PC-3 (cell line): ENCODE results near the gene ICA1L. TPM values are rescaled to one million over a fixed set of nuclear protein-coding genes. Genes with fewer than 3 reads are reported as not detected.

Experiments used
- ATAC-seq: fragments of 200-7000 bp; cut with Tn5 transposase; 2 replicates; pipeline ENCODE4 v1.9.1; 2020; ENCODE audit warnings: mild to moderate bottlenecking, moderate library complexity
- BruUV-seq: library from RNA; stranded (reverse); fragments of 400-500 nt; replicated peaks from 2 replicates; lab custom pipeline; 2021; lab: Mats Ljungman, UMichigan
- CTCF ChIA-PET: fragments of 300-600 bp; sonication (Branson Sonifier 250); formaldehyde crosslinking; loops from one replicate; lab custom pipeline; 2022; ENCODE audit warnings: antibody characterized with exemption; lab: Charles Lee
- POLR2A ChIA-PET: fragments of 300-600 bp; sonication (Branson Sonifier 250); formaldehyde crosslinking; loops from one replicate; lab custom pipeline; 2022; ENCODE audit warnings: antibody characterized with exemption; ENCODE audit not compliant: unreplicated experiment; lab: Charles Lee
- DNase-seq: peaks from one replicate; pipeline ENCODE4 v3.0.0-alpha.2; 2015
- H2AFZ ChIP-seq: fragments of 300-600 bp; sonication (generic); 2 replicates; pipeline ENCODE4 v1.6.0; 2016; ENCODE audit warnings: antibody characterized with exemption, low read length
- H3F3A ChIP-seq: fragments of 300-600 bp; sonication (generic); one replicate; pipeline ENCODE4 v1.6.0; 2017; ENCODE audit warnings: antibody characterized with exemption, low read length, control low read depth, mild to moderate bottlenecking; ENCODE audit not compliant: unreplicated experiment
- H3K27ac ChIP-seq: fragments of 300-600 bp; sonication (generic); 2 replicates; pipeline ENCODE4 v1.5.1; 2016; ENCODE audit warnings: mild to moderate bottlenecking, low read length
- H3K27me3 ChIP-seq: fragments of 300-600 bp; sonication (generic); 2 replicates; pipeline ENCODE4 v1.6.1; 2016; ENCODE audit warnings: low read length, mixed read lengths
- H3K36me3 ChIP-seq: fragments of 300-600 bp; sonication (generic); 2 replicates; pipeline ENCODE4 v1.6.1; 2016; ENCODE audit warnings: low read depth, mixed run types, low read length, mixed read lengths
- H3K4me1 ChIP-seq: fragments of 300-600 bp; sonication (generic); 2 replicates; pipeline ENCODE4 v1.5.1; 2016; ENCODE audit warnings: low read length; ENCODE audit not compliant: insufficient read depth
- H3K4me2 ChIP-seq: fragments of 300-600 bp; sonication (generic); 2 replicates; pipeline ENCODE4 v1.6.0; 2016; ENCODE audit warnings: low read length
- H3K4me3 ChIP-seq: fragments of 300-600 bp; sonication (generic); 2 replicates; pipeline ENCODE4 v1.5.1; 2016; ENCODE audit warnings: mild to moderate bottlenecking, low read length, mixed read lengths
- H3K79me2 ChIP-seq: fragments of 300-600 bp; sonication (generic); 2 replicates; pipeline ENCODE4 v1.6.1; 2017; ENCODE audit warnings: low read length, mixed read lengths
- H3K9ac ChIP-seq: fragments of 300-600 bp; sonication (generic); 2 replicates; pipeline ENCODE4 v1.6.0; 2016; ENCODE audit warnings: mild to moderate bottlenecking, low read length
- H3K9me2 ChIP-seq: fragments of 300-600 bp; sonication (generic); replicated peaks from 2 replicates; pipeline ENCODE4 v1.6.1; 2016; ENCODE audit warnings: mixed run types, low read length, mixed read lengths
- H3K9me3 ChIP-seq: fragments of 300-600 bp; sonication (generic); 2 replicates; pipeline ENCODE4 v1.6.1; 2016; ENCODE audit warnings: low read length, mixed read lengths
- H4K20me1 ChIP-seq: fragments of 300-600 bp; sonication (generic); 2 replicates; pipeline ENCODE4 v1.6.1; 2016; ENCODE audit warnings: low read length, mixed read lengths
- CTCF ChIP-seq: fragments of 300-600 bp; sonication (generic); conservative IDR thresholded peaks from 2 replicates; pipeline ENCODE4 v1.5.1; 2017; ENCODE audit warnings: antibody characterized with exemption, low read depth, mild to moderate bottlenecking, low read length
- EZH2 ChIP-seq: fragments of 300-600 bp; sonication (generic); IDR thresholded peaks from one replicate; pipeline ENCODE4 v1.6.1; 2017; ENCODE audit warnings: antibody characterized with exemption, mild to moderate bottlenecking, low read length; ENCODE audit not compliant: unreplicated experiment
- EZH2phosphoT487 ChIP-seq: fragments of 300-600 bp; sonication (generic); IDR thresholded peaks from 2 replicates; pipeline ENCODE4 v1.6.1; 2018; ENCODE audit warnings: mild to moderate bottlenecking, antibody characterized with exemption, low read length, borderline replicate concordance
- intact Hi-C: fragments of 100-400 bp; cut with micrococcal nuclease; formaldehyde crosslinking; loops from 2 replicates; pipeline ENCODE4 v1.9.0; 2023
- total RNA-seq: library from RNA; depleted of rRNA; stranded (reverse); fragments of >200 nt; gene quantifications from 2 replicates; pipeline ENCODE4 v1.2.3, GENCODE V29; 2014

The ICA1L gene
- total RNA-seq, 1 experiment from 2014 or later, result 2.5 TPM

- Histone ChIP-seq H3K9me2 (no peaks in the 10 kb centered on the region), H3K36me3 (no peaks in the 10 kb centered on the region), H3K27ac (no peak overlapping the region), H3K9ac (no peak overlapping the region), H3K4me1 (no peaks in the 10 kb centered on the region), H3K9me3 (no peaks in the 10 kb centered on the region), H3F3A (no peaks in the 10 kb centered on the region), H4K20me1 (no peaks in the 10 kb centered on the region), H2AFZ (no peak overlapping the region), H3K27me3 (no peaks in the 10 kb centered on the region), H3K4me3 (no peak overlapping the region), H3K79me2 (no peaks in the 10 kb centered on the region), H3K4me2 (no peak overlapping the region)
- POLR2A ChIA-PET, result no interaction called here
- TF ChIP-seq EZH2 (no peak), CTCF (no peak), EZH2phosphoT487 (no peak)
- DNase-seq (no peak), ATAC-seq (no peak)
- BruUV-seq, result no TSS peak
- intact Hi-C loops, result no loop called here
- CTCF ChIA-PET, result no interaction called here
Measured at GRCh38 chr2:202786842-202787241, 84.7 kb downstream of the ICA1L start.

- DNase-seq, result no peak
- intact Hi-C loops, result no loop called here
- H2AFZ ChIP-seq, result no peak overlapping the region
- ChIA-PET POLR2A (no interaction called here), CTCF (no interaction called here)
- H3K36me3 ChIP-seq, result no peaks in the 10 kb centered on the region
- H3K27me3 ChIP-seq, result no peaks in the 10 kb centered on the region
- H3K79me2 ChIP-seq, result no peaks in the 10 kb centered on the region
- peaks cover 14% of the 10 kb centered on the region for H3K4me1 ChIP-seq
- no peak overlapping the region for H3K4me2 ChIP-seq
- H3K27ac ChIP-seq, result no peak overlapping the region
- ATAC-seq, result no peak
- H3K9ac ChIP-seq, result no peak overlapping the region
- no peaks in the 10 kb centered on the region for H3K9me3 ChIP-seq
- H3F3A ChIP-seq, result no peaks in the 10 kb centered on the region
- BruUV-seq, result no TSS peak
- TF ChIP-seq CTCF (no peak), EZH2phosphoT487 (no peak), EZH2 (no peak)
- H3K4me3 ChIP-seq, result no peak overlapping the region
- H3K9me2 ChIP-seq, result no peaks in the 10 kb centered on the region
- H4K20me1 ChIP-seq, result no peaks in the 10 kb centered on the region; the same call in 1 of the 2 replicates
Measured at GRCh38 chr2:202782940-202783558, 88.5 kb downstream of the ICA1L start.

- Histone ChIP-seq H4K20me1 (no peaks in the 10 kb centered on the region; the same call in 1 of the 2 replicates), H3K9me2 (no peaks in the 10 kb centered on the region), H3F3A (no peaks in the 10 kb centered on the region), H3K79me2 (no peaks in the 10 kb centered on the region), H3K27me3 (no peaks in the 10 kb centered on the region), H2AFZ (no peak overlapping the region), H3K4me3 (no peak overlapping the region), H3K36me3 (no peaks in the 10 kb centered on the region), H3K4me2 (peak overlapping the region; percentile 55), H3K9me3 (no peaks in the 10 kb centered on the region), H3K9ac (no peak overlapping the region), H3K27ac (peak overlapping the region; percentile 53), H3K4me1 (peaks cover 14% of the 10 kb centered on the region)
- POLR2A ChIA-PET, result no interaction called here
- DNase-seq, result peak; percentile 91
- peak; percentile 92 for ATAC-seq
- CTCF ChIA-PET, result no interaction called here
- no TSS peak for BruUV-seq
- TF ChIP-seq EZH2phosphoT487 (no peak), EZH2 (no peak), CTCF (no peak)
- intact Hi-C loops, result loop anchor here (2.0 kb wide), 1 partner anchor 26 kb away; no protein-coding TSS in a partner anchor
Measured at GRCh38 chr2:202780514-202781021, 91.0 kb downstream of the ICA1L start.
